GM19395 (cell line): ENCODE measurements around the gene TRMT1.
A peak's percentile ranks its signal among the peaks of the same experiment; 100 is the strongest.
"Not testable (repeated sequence)": the region's sequence is repeated elsewhere in the genome, so short reads cannot be mapped to it uniquely, and the experiment has no call there.

Source experiments
- ATAC-seq: cut with Tn5 transposase; IDR thresholded peaks from one replicate; pipeline ENCODE4 v1.9.1; 2021; ENCODE audit warnings: mild to moderate bottlenecking, moderate library complexity; ENCODE audit not compliant: unreplicated experiment

The TRMT1 gene

DNA sequence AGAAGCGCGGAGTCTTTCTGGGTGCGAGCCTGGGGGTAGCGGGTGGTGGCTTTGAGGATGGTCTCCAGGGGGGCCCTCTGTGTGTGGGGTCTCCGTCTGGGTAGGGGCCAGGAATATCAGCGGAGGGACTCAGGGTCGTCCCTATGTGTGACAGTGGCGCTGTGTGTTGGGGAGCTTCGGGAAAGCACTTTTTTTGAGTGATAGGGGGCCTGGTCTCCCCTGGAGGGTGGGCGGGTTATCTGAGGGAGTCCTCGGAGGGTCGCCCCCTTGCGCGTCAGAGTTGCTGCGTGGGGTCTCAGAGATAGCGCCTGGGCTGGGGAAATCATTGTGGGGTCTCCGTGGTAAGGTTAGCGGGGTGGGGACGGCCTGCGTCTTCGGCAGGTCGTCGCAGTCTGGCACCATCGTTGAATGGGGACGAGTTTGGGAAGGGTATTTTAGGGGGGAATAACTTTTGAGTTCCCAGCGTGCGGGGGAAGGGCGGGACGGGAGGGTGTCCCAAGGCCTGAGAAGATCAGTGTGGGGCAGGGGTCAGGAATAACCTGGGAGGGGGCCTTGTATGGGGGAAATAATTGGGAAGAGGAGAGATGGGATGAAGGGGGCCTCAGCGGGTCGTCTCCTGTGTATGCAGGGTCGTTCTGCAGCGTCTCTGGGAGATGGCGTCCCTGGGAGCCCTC is 34.5 kb upstream of the TRMT1 start:
- ATAC-seq, result no peak

GRCh38 chr19:13150187-13150930 is 33.8 kb upstream of the TRMT1 start, which contains the start of the genes IER2 and STX10:
Gene IER2 (plus strand): TSS chr19:13150411. CDS start chr19:13153187, 2,776 bp downstream.
Gene STX10 (minus strand): TSS chr19:13150375. CDS start chr19:13150173, 202 bp downstream.
- ATAC-seq, result peak; percentile 43

DNA sequence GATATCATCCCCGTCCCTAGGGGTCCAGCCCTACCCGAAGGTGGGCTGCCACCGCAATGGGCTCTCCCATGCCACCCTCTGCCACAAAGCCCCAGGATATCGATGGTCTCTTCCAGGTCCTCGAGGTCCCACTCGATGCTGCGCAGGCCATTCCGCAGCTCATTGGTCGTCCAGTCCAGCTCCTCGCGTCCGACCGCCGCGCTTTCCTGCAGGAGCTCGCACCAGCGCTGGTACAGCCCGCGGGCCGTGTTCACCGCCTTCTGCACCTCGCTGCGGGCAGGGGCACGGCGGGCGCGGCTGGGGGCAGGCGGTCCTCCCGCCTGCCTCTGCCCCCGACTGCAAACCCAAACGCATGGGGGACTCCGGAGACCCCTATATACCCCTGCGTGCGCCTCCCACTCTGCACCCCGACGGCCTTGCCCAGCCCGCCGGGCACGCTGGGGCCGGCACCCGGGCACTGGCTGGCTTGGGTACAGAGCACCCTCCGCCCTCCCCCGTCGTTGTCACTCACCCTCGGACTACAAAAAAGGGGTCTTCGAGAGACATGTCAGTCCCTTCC is 33.2 kb upstream of the TRMT1 start:
- ATAC-seq, result peak; percentile 2

- ATAC-seq, result not testable (repeated sequence)
Measured at GRCh38 chr19:13149173-13149627, 32.7 kb upstream of the TRMT1 start.

- ATAC-seq, result no peak
Measured at GRCh38 chr19:13146763-13147563, 30.4 kb upstream of the TRMT1 start.

DNA sequence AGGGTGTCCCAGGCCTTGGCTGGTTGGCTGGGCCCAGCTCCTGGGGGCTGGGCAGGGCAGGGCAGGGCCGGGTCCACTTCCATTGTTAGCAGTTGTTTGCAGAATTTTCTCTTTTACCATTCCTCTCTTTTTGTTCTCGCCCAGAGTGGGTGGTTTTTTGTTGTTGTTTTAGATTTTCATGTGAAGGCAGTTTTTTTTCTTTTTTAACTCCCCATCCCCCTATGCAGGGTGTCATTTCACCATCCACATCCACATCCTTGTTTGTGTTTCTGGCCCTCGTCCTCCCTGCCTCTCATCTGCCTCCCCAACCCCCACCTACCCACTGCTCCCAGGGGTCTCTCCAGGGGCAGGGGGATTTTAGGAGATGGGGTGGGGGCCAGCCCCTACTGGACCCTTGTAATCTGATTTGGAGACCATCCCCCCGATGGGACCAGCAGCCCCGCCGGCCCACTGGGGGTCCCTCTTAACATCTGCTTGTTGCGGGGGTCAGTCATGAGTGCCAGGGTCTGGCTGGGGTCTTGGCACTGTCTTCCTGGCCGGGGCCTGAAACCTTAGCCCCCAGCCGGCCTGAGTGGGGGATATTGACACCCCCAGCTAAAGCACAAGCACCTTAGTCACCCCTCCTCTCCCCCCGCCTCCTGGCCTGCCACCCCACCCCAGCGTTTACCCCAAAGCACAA is 23.2 kb upstream of the TRMT1 start:
- ATAC-seq, result no peak

GRCh38 chr19:13138916-13139198 is 22.3 kb upstream of the TRMT1 start:
- ATAC-seq, result no peak

GRCh38 chr19:13138171-13138915 is 21.8 kb upstream of the TRMT1 start:
- no peak for ATAC-seq

DNA sequence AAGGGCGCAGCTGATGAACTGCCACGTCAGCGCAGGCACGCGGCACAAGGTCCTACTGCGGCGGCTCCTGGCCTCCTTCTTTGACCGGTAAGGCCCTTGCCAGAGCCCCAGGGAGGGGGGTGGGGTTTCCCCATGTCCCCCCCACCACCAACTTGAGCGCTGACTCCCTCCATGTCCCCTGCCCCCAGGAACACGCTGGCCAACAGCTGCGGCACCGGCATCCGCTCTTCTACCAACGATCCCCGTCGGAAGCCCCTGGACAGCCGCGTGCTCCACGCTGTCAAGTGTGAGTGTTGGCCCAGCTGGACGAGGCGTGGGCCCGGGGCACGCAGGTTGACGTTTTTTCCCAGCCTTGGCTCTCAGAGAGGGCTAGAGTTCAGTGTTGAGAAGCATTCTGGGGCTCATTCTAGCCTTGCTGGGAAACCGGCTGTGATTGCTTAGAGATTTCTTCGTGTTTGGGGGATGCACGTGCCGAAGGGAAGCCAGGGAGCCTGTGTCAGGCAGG is 20.8 kb upstream of the TRMT1 start:
- no peak for ATAC-seq

DNA sequence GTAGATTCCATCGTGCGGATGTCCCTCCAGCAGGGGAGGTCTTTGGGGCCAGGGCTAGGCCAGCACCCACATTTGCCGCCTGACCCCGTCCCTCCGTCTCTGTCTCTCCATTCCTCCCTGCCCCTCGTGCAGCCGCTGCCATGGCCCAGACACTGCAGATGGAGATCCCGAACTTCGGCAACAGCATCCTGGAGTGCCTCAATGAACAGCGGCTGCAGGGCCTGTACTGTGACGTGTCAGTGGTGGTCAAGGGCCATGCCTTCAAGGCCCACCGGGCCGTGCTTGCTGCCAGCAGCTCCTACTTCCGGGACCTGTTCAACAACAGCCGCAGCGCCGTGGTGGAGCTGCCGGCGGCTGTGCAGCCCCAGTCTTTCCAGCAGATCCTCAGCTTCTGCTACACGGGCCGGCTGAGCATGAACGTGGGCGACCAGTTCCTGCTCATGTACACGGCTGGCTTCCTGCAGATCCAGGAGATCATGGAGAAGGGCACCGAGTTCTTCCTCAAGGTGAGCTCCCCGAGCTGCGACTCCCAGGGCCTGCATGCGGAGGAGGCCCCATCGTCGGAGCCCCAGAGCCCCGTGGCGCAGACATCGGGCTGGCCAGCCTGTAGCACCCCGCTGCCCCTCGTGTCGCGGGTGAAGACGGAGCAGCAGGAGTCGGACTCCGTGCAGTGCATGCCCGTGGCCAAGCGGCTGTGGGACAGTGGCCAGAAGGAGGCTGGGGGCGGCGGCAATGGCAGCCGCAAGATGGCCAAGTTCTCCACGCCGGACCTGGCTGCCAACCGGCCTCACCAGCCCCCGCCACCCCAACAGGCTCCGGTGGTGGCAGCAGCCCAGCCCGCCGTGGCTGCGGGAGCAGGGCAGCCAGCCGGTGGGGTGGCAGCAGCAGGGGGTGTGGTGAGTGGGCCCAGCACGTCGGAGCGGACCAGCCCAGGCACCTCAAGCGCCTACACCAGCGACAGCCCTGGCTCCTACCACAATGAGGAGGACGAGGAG is 18.8 kb upstream of the TRMT1 start:
- ATAC-seq, result no peak

DNA sequence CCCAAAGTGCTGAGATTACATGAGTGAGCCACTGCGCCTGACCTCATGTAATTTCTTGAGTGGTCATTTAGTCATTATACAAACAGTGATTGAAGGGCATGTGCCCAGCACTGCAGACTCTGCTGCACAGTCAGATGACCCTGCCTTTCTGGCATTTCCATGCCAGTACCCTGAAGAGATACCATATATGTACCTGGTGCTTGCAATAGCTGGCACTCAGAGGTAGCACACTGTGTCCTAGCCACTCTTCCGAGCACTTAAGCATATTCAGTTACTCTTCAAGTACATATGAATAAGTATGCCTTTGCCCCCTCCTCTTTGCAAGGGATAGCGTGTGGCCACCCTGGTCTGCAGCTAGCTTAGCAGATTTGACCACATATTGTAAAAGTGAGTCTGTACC is 18.1 kb upstream of the TRMT1 start:
- no peak for ATAC-seq

GRCh38 chr19:13133241-13133870 is 16.8 kb upstream of the TRMT1 start:
- no peak for ATAC-seq

DNA sequence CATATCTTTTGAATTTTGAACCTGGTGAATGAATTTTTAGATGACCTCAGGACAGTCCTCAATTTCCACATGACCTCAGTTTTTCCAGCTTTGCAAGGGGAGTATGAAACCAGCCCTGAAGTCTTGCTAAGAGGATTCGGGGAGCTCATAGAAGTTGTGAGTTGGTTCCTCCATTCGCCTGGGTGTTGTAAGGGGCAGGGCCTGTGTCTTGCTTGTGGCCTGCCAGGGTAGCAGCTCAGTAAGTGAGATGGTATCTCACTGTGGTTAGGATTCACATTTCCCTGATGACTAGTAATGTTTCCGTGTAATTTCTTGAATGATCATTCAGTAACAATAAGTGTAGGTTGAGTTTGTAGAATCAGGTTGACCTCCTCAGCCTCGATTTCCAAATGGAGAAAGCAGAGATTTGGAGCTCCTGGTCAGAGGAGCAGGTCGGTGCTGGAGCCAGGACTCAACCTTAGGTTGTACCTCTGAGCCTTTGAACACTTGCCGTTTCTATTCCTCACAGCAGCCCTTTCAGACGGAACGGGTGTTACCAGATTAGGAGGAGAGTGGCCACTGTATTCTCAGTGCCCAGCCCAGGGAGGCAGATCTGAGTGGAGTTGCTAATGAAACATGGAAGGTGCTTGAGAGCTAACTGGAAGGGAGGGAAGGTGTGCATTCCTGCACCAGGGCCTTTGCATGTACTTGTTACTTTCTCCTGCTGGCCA is 16.1 kb upstream of the TRMT1 start:
- no peak for ATAC-seq

GRCh38 chr19:13130886-13131490 is 14.4 kb upstream of the TRMT1 start:
- no peak for ATAC-seq

GRCh38 chr19:13129384-13129783 is 12.8 kb upstream of the TRMT1 start:
- no peak for ATAC-seq

DNA sequence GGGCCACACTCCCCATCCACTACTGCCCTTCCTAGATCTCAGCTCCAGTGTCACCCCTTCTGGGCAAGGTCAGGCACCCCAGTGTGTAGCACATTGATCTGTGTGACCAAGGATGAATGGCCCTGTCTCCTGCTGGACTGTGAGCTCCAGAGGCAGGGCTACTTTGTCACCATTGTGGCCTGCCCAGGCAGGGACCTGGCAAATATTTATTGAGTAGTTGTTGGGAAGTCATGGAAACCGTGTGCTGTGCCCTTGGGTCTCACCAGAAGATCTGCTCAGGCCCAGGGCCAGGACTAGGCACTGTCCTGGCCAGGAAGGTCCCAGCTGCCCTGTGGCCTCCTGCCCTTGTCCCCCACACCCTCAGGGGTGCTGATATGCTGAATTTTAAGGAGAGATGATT is 12.0 kb upstream of the TRMT1 start:
- no peak for ATAC-seq
